ENCODE results near the gene UPF2.

The UPF2 gene

DNA sequence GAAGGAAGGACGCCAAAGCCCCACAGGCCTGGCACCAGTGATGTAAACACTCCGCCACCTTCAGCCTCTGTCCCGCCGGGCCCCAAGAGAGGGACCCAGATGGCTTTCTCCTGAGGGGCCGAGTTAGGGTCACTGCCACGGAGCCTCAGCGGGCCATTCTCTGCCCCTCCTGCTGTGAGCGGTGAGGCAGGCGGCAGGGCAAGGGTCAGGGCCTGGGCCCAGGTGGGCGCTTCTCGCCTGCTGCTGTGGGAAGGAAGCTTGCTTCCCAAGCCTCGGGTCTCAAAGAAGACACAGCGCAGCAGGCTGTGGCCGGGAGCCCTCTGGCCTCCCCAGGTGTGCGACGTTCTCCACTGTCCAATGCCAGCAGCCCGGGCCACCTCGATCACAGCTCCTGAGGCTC lies 134.7 kb downstream of the UPF2 start:
- no peaks in the 10 kb centered on the region for H3K9me3 ChIP-seq (replicated peaks; ENCODE audit: insufficient read depth, low read length)
- H3K36me3 ChIP-seq (replicated peaks; ENCODE audit: insufficient read depth, low read length), result no peaks in the 10 kb centered on the region
- no peak overlapping the region for H3K4me2 ChIP-seq (ENCODE audit: low read depth, low read length)
- H3K9ac ChIP-seq (ENCODE audit: low read length), result no peak overlapping the region
- no peaks in the 10 kb centered on the region for H3K4me1 ChIP-seq (ENCODE audit: low read length)
- TF ChIP-seq, protein P1, sequence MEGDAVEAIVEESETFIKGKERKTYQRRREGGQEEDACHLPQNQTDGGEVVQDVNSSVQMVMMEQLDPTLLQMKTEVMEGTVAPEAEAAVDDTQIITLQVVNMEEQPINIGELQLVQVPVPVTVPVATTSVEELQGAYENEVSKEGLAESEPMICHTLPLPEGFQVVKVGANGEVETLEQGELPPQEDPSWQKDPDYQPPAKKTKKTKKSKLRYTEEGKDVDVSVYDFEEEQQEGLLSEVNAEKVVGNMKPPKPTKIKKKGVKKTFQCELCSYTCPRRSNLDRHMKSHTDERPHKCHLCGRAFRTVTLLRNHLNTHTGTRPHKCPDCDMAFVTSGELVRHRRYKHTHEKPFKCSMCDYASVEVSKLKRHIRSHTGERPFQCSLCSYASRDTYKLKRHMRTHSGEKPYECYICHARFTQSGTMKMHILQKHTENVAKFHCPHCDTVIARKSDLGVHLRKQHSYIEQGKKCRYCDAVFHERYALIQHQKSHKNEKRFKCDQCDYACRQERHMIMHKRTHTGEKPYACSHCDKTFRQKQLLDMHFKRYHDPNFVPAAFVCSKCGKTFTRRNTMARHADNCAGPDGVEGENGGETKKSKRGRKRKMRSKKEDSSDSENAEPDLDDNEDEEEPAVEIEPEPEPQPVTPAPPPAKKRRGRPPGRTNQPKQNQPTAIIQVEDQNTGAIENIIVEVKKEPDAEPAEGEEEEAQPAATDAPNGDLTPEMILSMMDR (IDR thresholded peaks at IDR 0.05; ENCODE audit: low read length), result no peak
- TF ChIP-seq EZH2 (optimal IDR thresholded peaks at IDR 0.05; ENCODE audit: low read depth, low read length) (no peak), EZH2phosphoT487 (IDR thresholded peaks at IDR 0.05; ENCODE audit: low read length) (no peak)
- H3K4me3 ChIP-seq (ENCODE audit: low read length), result no peak overlapping the region
- no peaks in the 10 kb centered on the region for H3K27me3 ChIP-seq (replicated peaks; ENCODE audit: insufficient read depth, low read length)
- no peaks in the 10 kb centered on the region for H3K9me2 ChIP-seq (replicated peaks; ENCODE audit: insufficient read depth, low read length)
- no peaks in the 10 kb centered on the region for H3K79me2 ChIP-seq (ENCODE audit: low read length)
- H2AFZ ChIP-seq (ENCODE audit: low read length), result no peak overlapping the region
- no peak overlapping the region for H3K27ac ChIP-seq (ENCODE audit: low read length)
- no peak for DNase-seq
- H3F3A ChIP-seq (ENCODE audit: insufficient read depth, low read length), result no peaks in the 10 kb centered on the region
- no peaks in the 10 kb centered on the region for H4K20me1 ChIP-seq (ENCODE audit: insufficient read depth, low read length)

DNA sequence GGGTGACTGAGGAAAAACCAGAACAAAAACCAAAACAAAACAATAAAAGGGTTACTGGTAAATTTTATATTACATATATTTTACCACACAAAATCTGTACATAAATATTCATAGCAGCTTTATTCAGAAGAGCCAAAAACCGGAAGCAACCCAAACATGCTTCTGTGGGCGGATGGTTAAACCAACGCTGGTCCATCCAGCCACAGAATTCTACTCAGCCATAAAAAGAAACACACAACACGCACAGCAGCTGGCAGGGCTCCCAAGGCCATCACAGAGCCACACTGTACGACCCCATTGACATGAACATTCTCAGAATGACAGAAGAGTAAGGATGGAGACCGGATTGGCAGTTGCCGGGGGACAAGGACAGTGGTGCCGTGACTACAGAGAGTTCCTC lies 135.9 kb downstream of the UPF2 start:
- H3K36me3 ChIP-seq (replicated peaks; ENCODE audit: insufficient read depth, low read length), result no peaks in the 10 kb centered on the region
- H3K4me1 ChIP-seq (ENCODE audit: low read length), result no peaks in the 10 kb centered on the region
- H3K9me2 ChIP-seq (replicated peaks; ENCODE audit: insufficient read depth, low read length), result no peaks in the 10 kb centered on the region
- TF ChIP-seq, protein P1 (IDR thresholded peaks at IDR 0.05; ENCODE audit: low read length), result no peak
- TF ChIP-seq EZH2phosphoT487 (IDR thresholded peaks at IDR 0.05; ENCODE audit: low read length) (no peak), EZH2 (optimal IDR thresholded peaks at IDR 0.05; ENCODE audit: low read depth, low read length) (no peak)
- no peak overlapping the region for H3K27ac ChIP-seq (ENCODE audit: low read length)
- H3K79me2 ChIP-seq (ENCODE audit: low read length), result no peaks in the 10 kb centered on the region
- H3K4me2 ChIP-seq (ENCODE audit: low read depth, low read length), result no peak overlapping the region
- no peaks in the 10 kb centered on the region for H3K27me3 ChIP-seq (replicated peaks; ENCODE audit: insufficient read depth, low read length)
- DNase-seq, result no peak
- H4K20me1 ChIP-seq (ENCODE audit: insufficient read depth, low read length), result no peaks in the 10 kb centered on the region
- no peaks in the 10 kb centered on the region for H3K9me3 ChIP-seq (replicated peaks; ENCODE audit: insufficient read depth, low read length)
- H3K9ac ChIP-seq (ENCODE audit: low read length), result no peak overlapping the region
- no peaks in the 10 kb centered on the region for H3F3A ChIP-seq (ENCODE audit: insufficient read depth, low read length)
- H3K4me3 ChIP-seq (ENCODE audit: low read length), result no peak overlapping the region
- H2AFZ ChIP-seq (ENCODE audit: low read length), result no peak overlapping the region

DNA sequence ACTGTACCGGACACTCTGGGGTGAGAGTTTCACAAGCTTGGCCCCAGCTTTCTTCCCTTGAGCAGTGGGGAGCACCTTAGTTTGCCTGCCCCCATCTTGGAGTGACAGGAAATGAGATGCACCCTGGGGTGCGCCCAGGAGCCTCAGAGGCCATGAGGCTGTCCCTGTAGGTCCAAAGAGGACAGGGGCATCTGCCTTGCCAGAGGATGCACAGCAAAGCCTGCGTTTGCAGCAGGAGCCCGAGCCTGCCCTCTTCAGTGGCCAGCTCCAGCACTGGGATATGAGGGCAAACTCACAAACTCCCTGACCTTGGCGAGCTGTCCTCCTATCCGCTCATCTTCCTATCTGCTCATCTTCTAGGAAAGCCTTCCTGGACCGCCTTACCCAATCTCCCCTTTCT lies 140.0 kb downstream of the UPF2 start:
- no peak overlapping the region for H3K9ac ChIP-seq (ENCODE audit: low read length)
- H3F3A ChIP-seq (ENCODE audit: insufficient read depth, low read length), result no peaks in the 10 kb centered on the region
- H2AFZ ChIP-seq (ENCODE audit: low read length), result no peak overlapping the region
- no peaks in the 10 kb centered on the region for H3K79me2 ChIP-seq (ENCODE audit: low read length)
- no peaks in the 10 kb centered on the region for H4K20me1 ChIP-seq (ENCODE audit: insufficient read depth, low read length)
- TF ChIP-seq EZH2 (optimal IDR thresholded peaks at IDR 0.05; ENCODE audit: low read depth, low read length), result no peak
- TF ChIP-seq EZH2phosphoT487 (IDR thresholded peaks at IDR 0.05; ENCODE audit: low read length), result no peak
- TF ChIP-seq, protein P1 (IDR thresholded peaks at IDR 0.05; ENCODE audit: low read length), result no peak
- H3K27ac ChIP-seq (ENCODE audit: low read length), result no peak overlapping the region
- no peak for DNase-seq
- no peaks in the 10 kb centered on the region for H3K9me2 ChIP-seq (replicated peaks; ENCODE audit: insufficient read depth, low read length)
- H3K9me3 ChIP-seq (replicated peaks; ENCODE audit: insufficient read depth, low read length), result no peaks in the 10 kb centered on the region
- H3K4me3 ChIP-seq (ENCODE audit: low read length), result no peak overlapping the region
- H3K36me3 ChIP-seq (replicated peaks; ENCODE audit: insufficient read depth, low read length), result no peaks in the 10 kb centered on the region
- H3K4me1 ChIP-seq (ENCODE audit: low read length), result no peaks in the 10 kb centered on the region
- H3K27me3 ChIP-seq (replicated peaks; ENCODE audit: insufficient read depth, low read length), result no peaks in the 10 kb centered on the region
- H3K4me2 ChIP-seq (ENCODE audit: low read depth, low read length), result no peak overlapping the region
